Adrenal gland (tissue), 12 donors: ENCODE measurements around the gene DAAM2. TPM values are rescaled to one million over a fixed set of nuclear protein-coding genes. Genes with fewer than 3 reads are reported as not detected.

ENCODE experiments used
- DNase-seq, 7 donors: peaks; one replicate each; pipeline ENCODE4 v3.0.0-alpha.2; 2019 to 2020
- H3K27ac ChIP-seq, 5 donors: fragments of 200-600 bp; sonication (generic) in 4 of 5; 1 replicate in 3 of 5; 2 replicates in 2 of 5; pipeline versions ENCODE4 v1.5.1 to v1.8.0; 2016 to 2020; ENCODE audit warnings: mild to moderate bottlenecking in 1 of 5
- H3K27me3 ChIP-seq: fragments of 200-600 bp; 2 replicates; pipeline ENCODE4 v1.8.0; 2021
- H3K36me3 ChIP-seq, 2 donors: fragments of 200-600 bp; replicated peaks in 1 of 2; 1 replicate in 1 of 2; 2 replicates in 1 of 2; pipeline versions ENCODE4 v1.5.1 to v1.8.0; 2018 to 2022
- H3K4me1 ChIP-seq, 2 donors: fragments of 200-600 bp; replicated peaks in 1 of 2; 1 replicate in 1 of 2; 2 replicates in 1 of 2; pipeline versions ENCODE4 v1.5.1 to v1.8.0; 2018 to 2021
- H3K4me3 ChIP-seq, 4 donors: fragments of 200-600 bp; sonication (generic) in 3 of 4; one replicate each; pipeline ENCODE4 v1.5.1; 2016 to 2018
- H3K9me3 ChIP-seq, 3 donors: fragments of 200-600 bp; sonication (generic) in 1 of 3; replicated peaks in 1 of 3; 1 replicate in 2 of 3; 2 replicates in 1 of 3; pipeline versions ENCODE4 v1.5.1 to v1.8.0; 2016 to 2021
- POLR2A ChIP-seq, 2 donors: fragments of 450-650 bp; IDR thresholded peaks; one replicate each; pipeline ENCODE4 v1.6.1; 2017; ENCODE audit warnings: antibody characterized with exemption in 2 of 2, mild to moderate bottlenecking in 2 of 2, moderate library complexity in 1 of 2
- WGBS, 4 donors: extraction: QIAGEN DNeasy Blood & Tissue Kit in 2 of 4; methylation state at CpG; one replicate each; pipeline versions ENCODE4 v1.1.5 to v1.1.7; 2013 to 2017; 5-methylcytosine and 5-hydroxymethylcytosine counted together
- intact Hi-C, 2 donors: fragments of 100-400 bp; cut with DNase I; formaldehyde crosslinking; loops; one replicate each; pipeline versions ENCODE4 v1.14.1 to v1.15.0; 2022 to 2023
- polyA plus RNA-seq, 3 donors: library from polyadenylated mRNA; stranded (reverse); fragments of 200-250 nt in 2 of 3; fragments of 350-450 nt in 1 of 3; fragmentation: Illumina TruSeq in 1 of 3; extraction: RNeasy Lipid Tissue Mini Kit (QIAGEN cat#74804) in 1 of 3; gene quantifications; one replicate each; pipeline ENCODE4 v1.2.3, GENCODE V29; 2013 to 2014
- total RNA-seq, 9 donors: library from RNA; depleted of rRNA in 4 of 9; stranded (reverse); fragments of >200 nt in 4 of 9; fragments of 120-200 nt in 1 of 9; fragmentation: NEBNext Ultra II Directional in 1 of 9; extraction: Animal tissue kit (Norgen Biotek cat#: 25700) in 1 of 9; gene quantifications; one replicate each; pipeline versions ENCODE4 v1.1.0 to v1.2.4, GENCODE V29; 2013 to 2023
- TF ChIP-seq, protein P1 (sequence below), 6 experiments: fragments of 450-650 bp in 4 of 6; fragments of 200-600 bp in 2 of 6; sonication (generic) in 1 of 6; IDR thresholded peaks; 1 replicate in 5 of 6; 2 replicates in 1 of 6; pipeline versions ENCODE4 v1.5.1 to v1.8.0; 2016 to 2021; ENCODE audit warnings: antibody characterized with exemption in 6 of 6, mild to moderate bottlenecking in 2 of 6, moderate library complexity in 1 of 6
- donor health status: healthy with polysubstance abuse.
- donor health status: Bipolar disorder and iron deficiency.
- donor health status: DM: yes; HTN: yes; CAD: no.
- donor health status: DM: no; HTN: no; CAD: no.
- donor health status: DM: no; HTN: no; CAD: no.
- donor health status: DM: yes; HTN: yes; CAD: no.

DAAM2 gene
- total and polyA plus RNA-seq, 12 donors, result 28.1 to 72.1 (median 53.2) TPM

- Histone ChIP-seq H3K36me3 (no peaks in the 10 kb centered on the region), H3K9me3 (no peaks in the 10 kb centered on the region), H3K27me3 (no peaks in the 10 kb centered on the region), H3K4me3 (peak overlapping the region in 3 of 4 donors; percentile 19 to 69 (median 44)), H3K4me1 (peaks cover 3 to 41% of the 10 kb centered on the region in 2 donors), H3K27ac (peak overlapping the region in 3 of 5 donors; percentile 59 to 82 (median 72))
- intact Hi-C loops, result no loop called here
- peak in 3 of 7 donors; percentile 25 to 40 (median 33) for DNase-seq
- no peak for TF ChIP-seq POLR2A (IDR thresholded peaks at IDR 0.05)
- TF ChIP-seq, protein P1, sequence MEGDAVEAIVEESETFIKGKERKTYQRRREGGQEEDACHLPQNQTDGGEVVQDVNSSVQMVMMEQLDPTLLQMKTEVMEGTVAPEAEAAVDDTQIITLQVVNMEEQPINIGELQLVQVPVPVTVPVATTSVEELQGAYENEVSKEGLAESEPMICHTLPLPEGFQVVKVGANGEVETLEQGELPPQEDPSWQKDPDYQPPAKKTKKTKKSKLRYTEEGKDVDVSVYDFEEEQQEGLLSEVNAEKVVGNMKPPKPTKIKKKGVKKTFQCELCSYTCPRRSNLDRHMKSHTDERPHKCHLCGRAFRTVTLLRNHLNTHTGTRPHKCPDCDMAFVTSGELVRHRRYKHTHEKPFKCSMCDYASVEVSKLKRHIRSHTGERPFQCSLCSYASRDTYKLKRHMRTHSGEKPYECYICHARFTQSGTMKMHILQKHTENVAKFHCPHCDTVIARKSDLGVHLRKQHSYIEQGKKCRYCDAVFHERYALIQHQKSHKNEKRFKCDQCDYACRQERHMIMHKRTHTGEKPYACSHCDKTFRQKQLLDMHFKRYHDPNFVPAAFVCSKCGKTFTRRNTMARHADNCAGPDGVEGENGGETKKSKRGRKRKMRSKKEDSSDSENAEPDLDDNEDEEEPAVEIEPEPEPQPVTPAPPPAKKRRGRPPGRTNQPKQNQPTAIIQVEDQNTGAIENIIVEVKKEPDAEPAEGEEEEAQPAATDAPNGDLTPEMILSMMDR (IDR thresholded peaks at IDR 0.05), result peak in 1 of 6 experiments; percentile 11
- 7 to 14% (median 10%) methylated on average over 19 to 29 of the region's 29 CpGs for WGBS, 4 donors
These were observed 619 bp downstream of the DAAM2 start for GRCh38 chr6:39792540-39793450.

DNA sequence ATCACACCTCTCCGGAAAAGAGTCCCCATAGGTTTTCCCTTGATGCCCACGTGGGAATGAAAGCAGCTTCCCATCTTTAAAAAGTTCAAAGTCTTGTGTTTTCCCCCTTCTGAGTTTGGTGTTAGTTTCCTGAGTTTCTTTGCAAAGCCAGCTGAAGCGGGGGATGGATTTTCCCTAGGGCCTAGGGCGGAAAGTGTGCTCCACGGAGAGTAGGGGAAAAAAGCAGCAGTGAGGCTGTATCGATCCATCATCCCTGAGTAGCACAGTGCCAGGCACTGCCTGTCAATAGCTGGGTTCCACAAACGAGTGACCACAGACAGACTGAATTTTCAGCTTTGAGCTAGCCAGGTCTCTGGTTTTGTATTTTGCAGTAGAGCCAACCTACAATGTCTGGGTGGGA, 1.3 kb downstream of the DAAM2 start:
- H3K27me3 ChIP-seq, result no peaks in the 10 kb centered on the region
- H3K9me3 ChIP-seq, result no peaks in the 10 kb centered on the region
- peaks cover 3 to 41% of the 10 kb centered on the region in 2 donors for H3K4me1 ChIP-seq
- H3K4me3 ChIP-seq, result peak overlapping the region in 1 of 4 donors; percentile 69
- intact Hi-C loops, result no loop called here
- peak overlapping the region in 2 of 5 donors; percentile 72 to 82 for H3K27ac ChIP-seq
- WGBS, 4 donors, result 31 to 47% (median 38%) methylated on average over 7 of the region's 7 CpGs
- no peaks in the 10 kb centered on the region for H3K36me3 ChIP-seq
- no peak for DNase-seq
- TF ChIP-seq, protein P1 (IDR thresholded peaks at IDR 0.05), result no peak
- TF ChIP-seq POLR2A (IDR thresholded peaks at IDR 0.05), result no peak

DNA sequence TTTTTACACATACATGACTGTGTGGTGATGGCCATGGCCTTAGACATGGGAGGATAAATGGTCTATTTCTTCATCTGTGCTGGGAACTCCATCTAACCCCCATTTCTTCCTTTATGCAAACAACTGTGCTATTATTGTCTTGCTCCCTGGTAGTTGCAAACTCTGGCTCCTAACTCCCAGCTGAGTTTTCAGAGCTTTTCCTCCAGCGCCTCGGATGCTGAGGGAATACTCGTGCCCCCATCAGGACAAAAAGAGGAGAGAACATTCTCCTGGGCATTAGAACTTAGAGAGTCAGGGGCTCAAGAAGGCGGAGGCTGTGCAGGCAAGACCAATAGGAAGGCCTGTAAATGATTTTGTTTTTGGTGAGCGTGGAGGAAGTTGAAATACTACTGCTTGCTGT, 2.1 kb downstream of the DAAM2 start:
- no peak for DNase-seq
- H3K9me3 ChIP-seq, result no peaks in the 10 kb centered on the region
- H3K36me3 ChIP-seq, result no peaks in the 10 kb centered on the region
- peaks cover 3 to 41% of the 10 kb centered on the region in 2 donors for H3K4me1 ChIP-seq
- H3K4me3 ChIP-seq, result peak overlapping the region in 1 of 4 donors; percentile 69
- WGBS, 4 donors, result 66 to 73% (median 69%) methylated on average over 5 of the region's 5 CpGs
- intact Hi-C loops, result no loop called here
- no peaks in the 10 kb centered on the region for H3K27me3 ChIP-seq
- no peak for TF ChIP-seq POLR2A (IDR thresholded peaks at IDR 0.05)
- TF ChIP-seq, protein P1 (IDR thresholded peaks at IDR 0.05), result no peak
- peak overlapping the region in 2 of 5 donors; percentile 72 to 82 for H3K27ac ChIP-seq

DNA sequence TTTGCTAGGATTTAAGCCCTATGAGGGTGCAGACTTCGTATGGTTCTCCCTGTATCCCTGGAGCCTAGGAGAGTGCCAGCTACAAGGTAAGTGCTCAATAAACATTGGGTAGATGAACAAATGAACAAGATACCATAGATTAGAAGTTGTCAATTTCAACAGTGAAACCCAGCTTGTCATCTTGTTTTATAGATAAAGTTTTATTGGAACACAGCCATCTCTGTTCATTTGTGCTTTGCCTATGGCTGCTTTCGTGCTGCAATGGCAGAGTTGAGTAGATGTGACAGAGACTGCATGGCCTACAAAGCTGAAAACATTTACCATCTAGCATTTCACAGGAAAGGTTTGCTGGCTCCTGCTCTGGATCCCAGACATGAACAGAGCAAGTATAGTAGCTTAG, 5.6 kb downstream of the DAAM2 start:
- intact Hi-C loops, result no loop called here
- peaks cover 3 to 53% of the 10 kb centered on the region in 2 donors for H3K4me1 ChIP-seq
- WGBS, 4 donors, result 89 to 95% (median 92%) methylated on average over 2 of the region's 2 CpGs
- no peak for DNase-seq
- no peaks in the 10 kb centered on the region for H3K9me3 ChIP-seq
- no peak overlapping the region for H3K4me3 ChIP-seq
- no peaks in the 10 kb centered on the region for H3K36me3 ChIP-seq
- H3K27me3 ChIP-seq, result no peaks in the 10 kb centered on the region
- no peak overlapping the region for H3K27ac ChIP-seq
- no peak for TF ChIP-seq POLR2A (IDR thresholded peaks at IDR 0.05)
- TF ChIP-seq, protein P1 (IDR thresholded peaks at IDR 0.05), result no peak
